Endometrial microvascular endothelial cells (primary cell): Measurements from ENCODE around the gene ESR2. TPM values are rescaled to one million over a fixed set of nuclear protein-coding genes. Genes with fewer than 3 reads are reported as not detected.
"Not testable (repeated sequence)": the region's sequence is repeated elsewhere in the genome, so short reads cannot be mapped to it uniquely, and the experiment has no call there.

Experiments
- in situ Hi-C: cut with HindIII; loops from 2 replicates; pipeline ENCODE4 v1.10.0; 2017; ENCODE audit warnings: low sequenced_read_pairs, low pct_unique_long_range_greater_than_20kb; ENCODE audit errors: inconsistent ontology term
- total RNA-seq: library from RNA; depleted of rRNA; stranded (reverse); fragments of >200 nt; gene quantifications from one replicate; pipeline ENCODE4 v1.2.3, GENCODE V29; 2015; ENCODE audit errors: inconsistent ontology term

ESR2 gene
- total RNA-seq, 1 donor from 2014 or later, result 2.5 TPM

DNA sequence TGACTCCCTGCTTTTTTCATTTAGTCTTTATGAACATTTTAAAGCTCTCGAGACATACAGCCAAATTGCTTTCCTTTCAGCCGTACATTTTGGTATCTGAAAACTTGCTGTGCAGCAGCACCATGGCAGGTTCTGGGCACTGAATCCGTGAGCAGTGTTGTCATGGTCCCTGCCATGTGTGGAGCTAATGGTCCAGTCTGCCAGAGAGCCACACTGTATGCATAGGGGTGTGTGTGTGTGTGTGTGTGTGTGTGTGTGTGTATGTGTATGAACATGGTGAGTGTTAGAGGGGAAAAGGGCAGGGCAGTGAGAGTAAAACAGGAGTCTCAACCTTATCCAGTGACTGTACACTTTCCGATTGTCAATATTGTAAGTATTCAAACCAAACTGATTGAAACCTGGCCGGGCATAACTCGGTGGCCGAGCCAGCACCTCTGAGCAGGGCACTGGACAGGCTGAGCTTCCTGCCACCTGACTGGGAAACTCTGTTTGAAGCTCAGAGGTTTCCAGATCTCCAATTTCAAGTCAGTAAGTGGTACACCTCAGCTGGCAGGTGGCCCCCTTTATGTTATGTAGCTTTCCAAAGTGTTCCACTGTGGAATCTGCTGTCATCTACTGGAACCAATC is 110.0 kb downstream of the ESR2 start:
- in situ Hi-C loops, result no loop called here

DNA sequence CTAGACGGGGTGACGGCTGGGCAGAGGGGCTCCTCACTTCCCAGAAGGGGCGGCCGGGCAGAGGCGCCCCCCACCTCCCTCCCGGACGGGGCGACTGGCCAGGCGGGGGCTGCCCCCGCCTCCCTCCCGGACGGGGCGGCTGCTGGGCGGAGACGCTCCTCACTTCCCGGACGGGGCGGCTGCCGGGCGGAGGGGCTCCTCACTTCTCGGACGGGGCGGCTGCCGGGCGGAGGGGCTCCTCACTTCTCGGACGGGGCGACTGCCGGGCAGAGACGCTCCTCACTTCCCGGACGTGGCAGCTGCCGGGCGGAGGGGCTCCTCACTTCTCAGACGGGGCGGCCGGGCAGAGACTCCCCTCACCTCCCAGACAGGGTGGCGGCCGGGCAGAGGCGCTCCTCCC is 111.3 kb downstream of the ESR2 start:
- in situ Hi-C loops, result not testable (repeated sequence)

DNA sequence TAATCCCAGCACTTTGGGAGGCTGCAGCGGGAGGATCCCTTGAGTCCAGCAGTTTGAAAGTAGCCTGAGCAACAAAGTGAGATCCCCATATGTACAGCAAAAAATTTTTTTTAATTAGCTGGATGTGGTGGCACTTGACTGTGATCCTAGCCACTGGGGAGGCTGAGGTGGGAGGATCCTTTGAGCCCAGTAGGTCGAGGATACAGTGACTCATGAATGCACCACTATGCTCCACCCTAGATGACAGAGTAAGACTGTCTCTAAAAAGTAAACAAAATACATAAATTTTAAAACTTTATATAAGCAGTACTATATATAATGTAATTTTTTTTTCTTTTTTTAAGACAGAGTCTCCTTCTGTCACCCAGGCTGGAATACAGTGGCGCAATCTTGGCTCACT is 115.4 kb downstream of the ESR2 start:
- in situ Hi-C loops, result no loop called here

DNA sequence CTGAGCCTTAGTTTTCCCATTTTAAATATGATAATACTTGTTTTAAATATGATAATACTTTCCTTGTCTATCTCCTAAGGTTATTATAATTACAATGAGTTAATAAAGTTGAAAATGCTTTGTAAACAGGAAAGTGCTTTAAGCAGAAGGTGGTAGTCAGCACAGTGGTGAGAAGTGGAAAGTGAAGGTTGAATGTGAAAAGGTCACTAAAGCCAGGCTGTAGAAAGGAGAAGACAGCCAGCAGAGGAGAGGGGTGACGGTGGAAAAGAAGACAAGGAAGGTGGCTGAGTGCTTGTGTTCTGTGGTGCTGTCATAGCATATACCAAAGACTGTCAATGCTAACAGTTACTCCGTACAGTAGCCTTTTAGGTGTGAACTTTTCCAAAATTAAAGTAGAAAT is 117.8 kb downstream of the ESR2 start:
- in situ Hi-C loops, result no loop called here

DNA sequence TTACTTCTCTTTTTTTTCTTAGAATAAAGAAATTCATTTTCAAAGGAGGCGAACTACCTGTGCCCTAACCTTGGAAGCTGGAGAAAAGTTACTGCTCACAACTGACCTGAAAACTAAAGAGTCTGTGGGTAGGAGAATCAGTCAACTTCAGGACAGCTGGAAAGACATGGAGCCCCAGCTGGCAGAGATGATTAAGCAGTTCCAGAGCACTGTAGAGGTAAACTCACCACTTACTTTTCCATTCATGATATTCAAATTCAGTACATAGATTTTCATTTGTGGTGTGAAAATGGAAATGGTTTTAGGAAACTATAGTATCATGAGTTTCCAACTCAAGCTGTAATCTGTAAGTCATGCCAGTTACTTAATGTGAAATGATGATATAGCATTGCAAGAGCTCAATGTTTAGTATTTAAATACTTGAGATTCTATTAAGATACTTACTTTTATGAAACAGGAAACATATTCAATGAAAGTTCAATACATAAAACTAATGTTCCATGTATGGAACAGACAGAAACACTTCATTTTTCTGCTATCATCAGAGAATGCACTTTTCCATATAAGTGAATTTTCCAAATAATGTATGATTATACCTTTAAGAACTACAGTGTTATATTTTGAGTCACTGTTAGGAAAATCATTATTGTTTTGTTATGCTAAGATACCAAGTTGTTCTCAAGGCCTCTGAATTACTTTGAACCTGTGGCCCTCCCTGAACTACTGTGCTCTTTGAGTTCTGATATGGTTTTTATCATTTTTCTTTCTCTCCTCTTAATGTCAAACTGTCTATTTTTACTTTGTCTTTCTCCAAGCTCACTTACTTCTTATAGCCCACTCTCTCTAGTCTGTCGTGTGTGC is 119.0 kb downstream of the ESR2 start:
- in situ Hi-C loops, result no loop called here

DNA sequence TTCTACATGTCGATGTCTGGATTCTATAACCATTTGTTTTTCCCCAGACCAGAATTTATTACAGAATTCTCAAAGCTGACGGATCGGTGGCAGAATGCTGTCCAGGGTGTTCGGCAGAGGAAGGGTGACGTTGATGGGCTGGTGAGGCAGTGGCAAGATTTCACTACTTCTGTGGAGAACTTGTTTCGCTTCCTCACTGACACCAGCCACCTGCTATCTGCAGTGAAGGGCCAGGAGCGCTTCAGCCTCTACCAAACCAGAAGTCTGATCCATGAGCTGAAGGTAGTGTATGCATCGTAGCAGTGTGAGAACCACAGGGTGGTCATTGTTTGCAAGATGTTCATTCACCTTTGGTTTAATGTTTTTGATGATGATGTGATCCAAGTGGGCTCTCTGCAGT is 124.0 kb downstream of the ESR2 start:
- in situ Hi-C loops, result no loop called here

DNA sequence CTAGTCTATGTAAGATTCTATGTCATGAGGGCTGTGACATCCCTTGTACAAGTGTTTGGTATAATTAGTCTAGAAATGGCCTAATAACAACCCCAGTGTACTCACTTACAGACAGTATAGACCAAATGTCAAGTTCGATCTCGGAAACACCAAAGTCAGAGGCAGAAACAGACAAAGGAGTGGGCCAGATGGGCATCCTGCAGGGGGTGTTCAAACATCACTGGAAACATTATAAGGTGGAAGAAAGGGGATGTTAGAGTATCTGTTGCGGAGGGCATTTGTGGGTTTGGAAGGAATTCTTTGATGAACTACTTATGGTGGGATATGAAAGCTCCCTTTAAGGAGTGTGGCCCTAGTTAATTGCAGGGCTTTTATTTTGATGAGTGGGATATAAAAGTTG is 134.6 kb downstream of the ESR2 start:
- in situ Hi-C loops, result no loop called here

DNA sequence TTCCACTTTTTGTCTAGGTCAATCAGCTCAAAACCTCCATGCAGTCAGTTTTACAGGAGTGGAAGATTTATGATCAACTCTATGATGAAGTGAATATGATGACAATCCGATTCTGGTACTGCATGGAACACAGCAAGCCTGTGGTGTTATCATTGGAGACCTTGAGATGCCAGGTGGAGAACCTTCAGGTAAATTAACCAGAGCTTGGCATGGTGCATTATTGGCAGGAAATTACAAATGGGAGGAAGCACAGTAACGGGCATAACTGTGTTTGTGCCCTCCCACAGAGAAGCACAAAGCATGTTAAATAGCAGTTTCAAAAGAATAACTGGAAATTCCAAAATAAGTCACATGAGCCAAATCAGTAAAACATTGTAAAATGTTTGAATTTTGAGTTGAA is 135.6 kb downstream of the ESR2 start:
- in situ Hi-C loops, result no loop called here

DNA sequence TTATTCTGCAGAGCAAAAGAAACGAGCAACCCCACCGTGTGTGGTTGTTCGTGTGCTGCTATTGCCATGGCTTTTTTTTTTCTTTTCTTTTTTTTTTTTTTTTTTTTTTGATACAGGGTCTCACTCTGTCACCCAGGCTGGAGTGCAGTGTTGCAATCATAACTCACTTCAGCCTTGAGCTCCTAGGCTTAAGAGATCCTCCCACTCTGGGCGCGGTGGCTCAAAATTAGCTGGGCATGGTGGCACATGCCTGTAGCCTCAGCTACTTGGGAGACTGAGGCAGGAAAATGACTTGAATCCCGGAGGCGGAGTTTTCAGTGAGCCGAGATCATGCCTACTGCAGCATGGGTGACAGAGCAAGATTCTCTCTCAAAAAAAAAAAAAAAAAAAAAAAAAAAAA is 144.2 kb downstream of the ESR2 start:
- in situ Hi-C loops, result no loop called here

DNA sequence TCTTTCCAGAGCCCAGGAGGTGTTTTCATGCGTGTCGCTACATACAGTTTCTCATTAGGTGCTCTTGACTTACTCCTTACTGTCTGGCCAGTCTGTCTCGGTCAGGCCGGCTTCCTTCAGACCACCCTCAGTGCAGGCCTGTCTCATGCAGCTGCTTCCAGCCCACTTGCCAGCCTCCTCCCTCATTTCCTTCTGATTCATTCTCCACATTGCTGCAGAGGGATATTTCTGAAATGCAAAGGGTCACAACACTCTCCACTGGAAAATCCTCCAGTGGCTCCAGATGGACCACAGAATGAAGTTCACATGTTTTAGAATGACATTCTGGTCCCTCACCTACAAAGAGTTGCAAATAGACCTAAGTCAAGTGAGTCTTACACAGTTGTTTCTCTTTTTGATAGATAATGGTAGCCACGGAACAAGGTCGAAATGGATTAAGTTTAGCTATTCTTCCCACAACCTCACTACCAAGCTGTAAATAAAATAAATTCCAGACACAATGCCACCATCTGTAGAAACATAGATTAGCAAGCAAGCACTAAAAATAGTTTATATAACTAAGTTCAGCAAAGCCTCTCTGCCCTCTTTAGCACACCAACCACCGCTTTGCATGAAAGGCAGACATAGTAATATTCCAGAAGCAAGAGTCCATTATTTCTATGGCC is 146.9 kb downstream of the ESR2 start:
- in situ Hi-C loops, result no loop called here

DNA sequence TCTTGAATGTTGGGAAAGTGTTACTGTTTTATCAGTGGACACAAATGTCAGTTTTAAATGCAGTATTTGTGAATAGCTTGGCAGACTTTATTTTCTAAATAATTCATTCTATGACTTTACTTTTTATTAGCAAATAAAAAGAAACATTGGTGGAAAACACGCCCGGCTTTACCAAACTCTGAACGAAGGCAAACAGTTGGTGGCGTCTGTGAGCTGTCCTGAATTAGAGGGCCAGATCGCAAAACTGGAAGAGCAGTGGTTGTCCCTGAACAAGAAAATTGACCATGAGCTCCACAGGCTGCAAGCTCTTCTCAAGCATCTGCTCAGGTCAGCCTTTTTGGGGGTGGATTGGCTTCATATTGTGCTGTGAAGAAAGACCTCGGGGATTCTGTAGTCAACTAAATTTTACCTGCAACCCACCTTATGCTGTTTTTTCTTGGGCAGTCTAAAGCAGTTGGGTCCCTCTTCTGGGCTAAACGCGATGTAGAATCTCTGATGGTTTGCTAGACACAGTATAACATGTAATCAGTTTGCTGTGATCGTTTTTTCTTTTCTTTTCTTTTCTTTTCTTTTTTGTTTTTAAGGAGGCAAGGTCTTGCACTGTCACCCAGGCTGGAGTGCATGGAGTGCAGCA is 156.4 kb downstream of the ESR2 start:
- in situ Hi-C loops, result no loop called here

DNA sequence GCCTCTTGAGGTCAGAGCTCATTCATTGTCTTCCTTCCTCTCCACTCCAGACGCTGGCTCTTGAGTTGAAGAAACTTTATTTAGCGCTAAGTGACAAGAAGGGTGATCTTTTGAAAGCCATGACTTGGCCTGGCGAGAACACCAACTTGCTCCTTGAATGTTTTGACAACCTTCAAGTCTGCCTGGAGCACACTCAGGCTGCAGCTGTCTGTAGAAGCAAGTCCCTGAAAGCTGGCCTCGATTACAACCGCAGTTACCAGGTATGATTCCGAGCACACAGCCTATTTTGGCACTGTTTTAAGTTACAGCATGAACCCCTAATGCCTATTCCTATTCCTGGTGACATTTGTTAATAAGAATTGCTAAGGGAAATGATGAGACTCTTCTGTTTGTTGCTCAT is 167.6 kb downstream of the ESR2 start:
- in situ Hi-C loops, result no loop called here

DNA sequence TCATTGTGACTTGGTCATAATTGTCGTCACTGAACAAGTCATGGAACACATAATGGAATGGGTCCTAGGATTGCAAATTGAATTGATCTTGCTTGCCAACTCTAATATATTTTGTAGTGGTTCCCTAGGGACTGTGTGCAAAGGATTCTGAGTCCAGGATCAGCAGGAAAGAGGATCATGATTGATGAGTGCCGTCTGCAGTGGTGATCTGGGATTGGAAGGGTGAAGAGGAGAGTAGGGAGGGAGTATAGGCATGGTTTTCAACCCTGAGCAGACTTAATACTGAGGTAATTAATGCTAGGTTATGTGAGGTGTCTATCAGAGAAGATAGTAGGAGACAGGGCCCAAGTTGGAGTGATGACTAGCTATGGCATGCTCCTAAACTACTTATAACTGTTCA is 168.9 kb downstream of the ESR2 start:
- in situ Hi-C loops, result no loop called here

DNA sequence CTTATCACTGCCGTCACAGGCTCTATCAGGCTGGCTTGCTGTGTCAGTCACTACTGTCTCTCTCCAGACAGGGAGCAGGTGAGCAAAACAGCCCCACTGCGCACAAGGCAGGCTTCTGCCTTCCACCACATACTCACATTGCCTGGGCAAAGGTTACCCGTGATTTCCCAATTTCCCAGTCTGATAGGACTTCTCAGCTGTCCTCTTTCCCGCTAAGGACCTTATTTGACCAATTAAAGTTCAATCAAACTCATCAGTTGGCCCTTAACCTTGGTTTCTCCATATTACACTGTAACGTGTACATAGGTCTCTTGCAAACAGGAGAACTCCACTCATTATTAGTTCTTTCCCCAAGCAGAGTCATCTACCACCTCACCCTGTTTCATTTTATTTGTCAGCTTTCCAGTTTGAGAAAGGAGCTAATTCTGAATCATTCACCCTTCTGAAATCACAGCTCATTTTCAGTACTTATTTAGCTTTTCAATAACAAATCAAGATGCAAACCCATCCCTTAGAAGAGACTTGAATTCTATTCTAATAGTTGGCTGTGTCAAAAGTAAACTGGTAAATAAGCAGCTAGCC is 170.8 kb downstream of the ESR2 start:
- in situ Hi-C loops, result no loop called here

DNA sequence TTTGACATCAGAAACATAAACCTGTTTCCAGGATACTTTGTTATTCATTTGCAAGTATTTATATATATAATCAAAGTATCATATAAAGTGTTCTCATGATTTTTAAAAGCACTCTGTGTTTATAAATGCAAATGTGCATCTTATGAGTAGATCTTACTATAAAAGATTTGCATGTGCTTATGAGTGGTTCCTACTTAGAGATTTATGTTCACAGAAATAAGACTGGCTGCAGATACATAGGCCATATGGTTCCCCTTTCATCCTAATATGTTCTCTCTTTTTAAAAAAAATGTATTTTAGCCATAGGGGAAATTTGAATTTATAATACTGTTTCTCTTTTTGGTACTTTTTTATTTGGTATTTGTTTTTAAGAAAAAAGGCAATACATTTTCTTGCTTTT is 174.2 kb downstream of the ESR2 start:
- in situ Hi-C loops, result no loop called here

DNA sequence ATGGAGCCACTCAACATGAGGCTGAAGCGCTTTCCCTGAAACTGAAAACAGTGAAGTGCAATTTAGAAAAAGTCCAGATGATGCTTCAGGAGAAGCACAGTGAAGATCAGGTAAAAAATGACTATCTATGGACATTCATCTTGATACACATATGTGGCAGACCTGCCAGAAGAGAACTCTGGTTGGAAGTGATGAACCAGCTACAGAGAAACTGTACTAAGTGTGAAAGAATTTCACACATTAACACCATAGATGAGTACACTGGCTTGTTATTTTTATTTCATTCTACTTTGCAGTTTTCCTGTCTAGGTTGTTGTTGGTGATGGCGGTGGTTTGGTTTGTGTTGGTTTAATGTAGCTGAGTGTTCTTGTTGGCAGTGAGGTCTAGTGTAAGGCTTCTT is 174.7 kb downstream of the ESR2 start:
- in situ Hi-C loops, result no loop called here

DNA sequence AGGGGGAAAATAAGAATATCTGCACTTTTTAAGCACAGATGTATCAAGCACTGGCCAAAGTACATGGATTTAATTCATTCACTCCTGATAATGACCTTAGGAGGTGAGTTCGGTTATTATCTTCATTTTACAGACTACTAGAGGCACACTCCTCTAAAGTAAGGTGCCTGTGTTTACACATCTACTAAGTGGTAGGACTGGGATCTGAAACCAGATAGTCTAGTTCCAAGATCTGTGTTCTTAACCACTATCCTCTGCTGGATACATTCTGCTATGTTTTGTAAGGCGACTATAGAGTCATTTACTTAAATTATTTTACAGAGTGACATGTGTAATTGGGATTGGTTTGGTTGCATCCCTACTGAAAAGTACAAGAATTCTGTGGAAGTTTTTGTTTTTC is 175.3 kb downstream of the ESR2 start:
- in situ Hi-C loops, result no loop called here

DNA sequence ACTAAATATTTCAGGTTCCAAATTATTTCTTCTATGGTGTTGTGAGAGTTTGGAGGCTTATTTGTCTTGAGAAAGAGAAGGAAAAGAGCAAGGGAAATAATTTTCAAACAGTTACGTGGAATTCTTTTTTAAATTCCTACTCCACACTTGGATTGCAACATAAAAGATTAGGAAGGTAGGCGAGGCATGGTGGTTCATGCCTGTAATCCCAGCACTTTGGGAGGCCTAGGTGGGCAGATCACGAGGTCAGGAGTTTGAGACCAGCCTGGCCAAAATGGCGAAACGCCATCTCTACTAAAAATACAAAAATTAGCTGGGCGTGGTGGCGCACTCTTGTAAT is 175.8 kb downstream of the ESR2 start:
- in situ Hi-C loops, result not testable (repeated sequence)

DNA sequence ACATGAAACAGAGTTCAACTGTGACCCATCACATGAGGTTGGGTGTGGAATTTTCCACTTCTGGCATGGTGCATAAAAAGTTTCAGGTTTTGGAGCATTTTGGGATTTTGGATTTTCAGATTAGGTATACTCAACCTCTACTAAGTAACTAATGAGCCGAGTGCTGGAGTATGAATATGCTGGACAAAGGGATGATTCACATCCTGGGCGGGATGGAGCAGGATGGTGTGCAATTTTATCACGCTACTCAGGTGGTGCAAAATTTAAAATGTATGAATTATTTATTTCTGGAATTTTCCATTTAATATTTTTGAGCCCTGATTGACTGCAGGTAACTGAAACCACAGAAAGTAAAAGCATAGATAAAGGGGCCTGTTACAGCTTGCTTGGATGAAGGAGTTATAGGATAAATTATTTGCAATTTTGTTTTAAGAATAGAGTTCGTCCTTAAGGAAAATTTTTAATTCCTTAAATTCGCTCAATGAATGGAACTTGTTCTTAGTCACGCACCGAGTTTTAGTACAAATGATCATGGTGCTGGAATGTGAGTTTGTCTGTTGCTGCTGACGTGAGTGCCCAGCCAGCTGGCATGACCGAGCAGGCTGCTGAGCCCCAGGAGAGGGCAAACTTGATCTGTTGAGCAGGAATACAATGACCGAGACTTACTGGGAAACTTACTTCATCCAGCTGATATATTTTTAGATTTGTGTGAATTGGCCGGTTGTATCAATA is 176.3 kb downstream of the ESR2 start:
- in situ Hi-C loops, result no loop called here
